Kidney glomerular epithelial cell (primary cell): ENCODE results near the gene STX16.
"Not testable (repeated sequence)": the region's sequence is repeated elsewhere in the genome, so short reads cannot be mapped to it uniquely, and the experiment has no call there.

Source experiments
- DNase-seq: peaks from one replicate; lab custom pipeline; 2025; lab: John Stamatoyannopoulos, UW

STX16 gene

GRCh38 chr20:58712151-58712791 lies 61.2 kb downstream of the STX16 start:
- DNase-seq, result no peak

DNA sequence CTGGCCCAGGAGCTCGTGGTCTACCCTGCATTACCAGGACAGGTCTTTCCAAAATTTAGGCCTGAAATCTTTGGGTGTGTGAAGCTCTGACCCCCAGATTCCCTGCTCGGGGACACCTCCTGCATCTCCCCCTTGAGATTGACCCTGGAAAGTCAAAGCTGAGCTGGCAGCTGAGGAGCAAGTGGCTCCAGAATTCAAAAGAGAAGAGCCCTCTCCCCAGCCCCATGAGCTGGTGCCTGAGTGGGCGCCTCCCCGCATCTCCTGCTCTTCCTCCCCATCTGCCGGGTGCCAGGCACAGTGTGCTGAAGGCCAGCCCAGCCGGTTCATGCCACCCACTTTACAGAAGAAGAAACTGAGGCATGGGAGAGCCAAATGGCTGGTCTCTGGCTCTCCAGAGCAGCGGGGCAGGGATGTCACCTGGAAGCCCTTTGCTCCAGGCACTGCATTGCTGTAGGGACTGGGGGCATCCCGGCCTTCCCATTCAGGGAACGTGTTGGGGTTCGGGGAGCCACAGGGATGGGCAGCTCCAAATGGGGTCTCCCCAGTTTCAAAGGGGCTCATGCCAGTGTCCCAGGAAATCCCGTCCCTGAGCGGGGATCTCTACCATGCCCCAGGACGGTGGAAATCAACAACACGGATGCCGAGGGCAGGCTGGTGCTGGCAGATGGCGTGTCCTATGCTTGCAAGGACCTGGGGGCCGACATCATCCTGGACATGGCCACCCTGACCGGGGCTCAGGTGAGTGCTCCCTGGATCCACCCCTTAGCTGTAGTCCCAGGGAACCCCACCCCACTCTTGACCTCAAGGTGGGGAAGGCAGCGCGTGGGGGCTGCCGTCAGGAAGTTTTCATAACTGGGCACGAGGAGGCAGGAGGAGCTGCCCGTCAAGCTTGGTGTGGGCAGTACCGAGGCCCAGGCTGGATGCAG lies 62.0 kb downstream of the STX16 start:
- no peak for DNase-seq

- no peak for DNase-seq
Measured at GRCh38 chr20:58713801-58714339, 62.8 kb downstream of the STX16 start.

- DNase-seq, result no peak
Measured at GRCh38 chr20:58714340-58714922, 63.3 kb downstream of the STX16 start.

DNA sequence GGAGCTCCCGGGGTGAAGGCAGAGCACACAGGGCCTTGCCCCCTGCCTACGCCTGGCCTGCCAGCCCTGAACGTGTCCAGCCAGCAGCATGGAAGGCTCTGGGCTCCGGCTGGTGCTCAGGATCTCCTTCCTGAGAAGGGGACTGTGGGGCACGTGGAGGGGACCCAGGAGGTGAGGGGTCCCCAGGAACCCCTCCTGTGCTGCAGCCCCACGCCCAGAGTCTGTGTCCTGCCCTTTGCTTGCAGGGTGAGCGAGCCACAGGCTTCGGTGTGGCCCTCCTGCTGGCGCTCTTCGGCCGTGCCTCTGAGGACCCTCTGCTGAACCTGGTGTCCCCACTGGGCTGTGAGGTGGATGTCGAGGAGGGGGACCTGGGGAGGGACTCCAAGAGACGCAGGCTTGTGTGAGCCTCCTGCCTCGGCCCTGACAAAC lies 63.9 kb downstream of the STX16 start:
- no peak for DNase-seq

DNA sequence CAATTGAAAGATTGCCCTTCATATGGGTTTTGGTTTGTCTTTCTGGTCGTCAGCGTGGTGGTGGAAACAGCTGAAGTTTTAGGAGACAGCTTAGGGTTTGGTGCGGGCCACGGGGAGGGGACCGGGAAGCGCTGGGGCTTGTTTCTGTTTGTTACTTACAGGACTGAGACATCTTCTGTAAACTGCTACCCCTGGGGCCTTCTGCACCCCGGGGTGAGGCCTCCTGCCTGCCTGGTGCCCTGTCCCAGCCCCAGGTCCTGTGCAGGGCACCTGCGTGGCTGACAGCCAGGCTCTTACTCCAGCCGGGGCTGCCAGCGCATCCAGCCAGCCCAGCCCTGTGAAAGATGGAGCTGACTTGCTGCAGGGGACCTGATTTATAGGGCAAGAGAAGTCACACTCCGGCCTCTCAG lies 64.3 kb downstream of the STX16 start:
- DNase-seq, result no peak

- DNase-seq, result no peak
Measured at GRCh38 chr20:58715801-58716475, 64.9 kb downstream of the STX16 start.

GRCh38 chr20:58716476-58717277 lies 65.6 kb downstream of the STX16 start:
- DNase-seq, result no peak

DNA sequence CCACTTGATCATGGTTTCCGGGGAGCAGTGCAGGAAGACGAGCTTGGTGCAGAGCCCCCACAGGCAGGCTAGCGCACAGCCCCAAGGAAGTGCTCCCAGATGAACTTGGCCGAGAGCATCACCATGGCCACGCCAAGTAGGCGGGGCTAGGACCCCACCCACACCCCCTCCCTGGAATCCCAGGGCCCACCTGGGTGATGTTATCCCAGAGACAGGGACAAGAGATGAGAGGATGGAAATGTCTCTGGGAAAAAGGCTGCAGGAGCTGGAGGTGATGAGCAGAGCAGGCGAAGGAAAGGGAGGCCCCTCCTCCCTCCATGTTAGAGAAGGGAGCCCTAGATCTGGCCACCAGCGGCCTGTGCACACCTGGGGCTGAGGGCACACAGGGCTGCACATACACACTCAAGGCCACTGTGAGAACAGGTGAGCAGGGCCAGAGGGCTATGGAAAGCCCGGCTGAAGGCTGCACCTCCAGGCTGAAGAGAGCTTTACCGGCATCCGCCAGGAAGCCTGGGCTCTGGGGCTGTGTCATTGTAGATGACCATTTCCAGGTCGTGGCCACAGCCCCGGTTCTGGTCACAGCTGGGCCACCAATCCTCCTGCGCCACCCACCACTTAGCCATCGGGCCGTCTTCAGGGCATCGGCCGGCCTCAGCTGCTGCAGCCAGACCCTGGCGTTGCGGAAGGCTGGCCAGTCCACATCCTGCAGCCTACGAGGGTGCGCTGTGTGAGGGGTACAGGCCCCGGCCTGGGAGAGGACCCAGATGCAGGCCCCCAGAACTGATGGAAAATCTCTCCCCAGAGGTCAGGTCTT lies 66.4 kb downstream of the STX16 start:
- DNase-seq, result no peak

GRCh38 chr20:58718121-58718563 lies 67.1 kb downstream of the STX16 start:
- DNase-seq, result no peak

DNA sequence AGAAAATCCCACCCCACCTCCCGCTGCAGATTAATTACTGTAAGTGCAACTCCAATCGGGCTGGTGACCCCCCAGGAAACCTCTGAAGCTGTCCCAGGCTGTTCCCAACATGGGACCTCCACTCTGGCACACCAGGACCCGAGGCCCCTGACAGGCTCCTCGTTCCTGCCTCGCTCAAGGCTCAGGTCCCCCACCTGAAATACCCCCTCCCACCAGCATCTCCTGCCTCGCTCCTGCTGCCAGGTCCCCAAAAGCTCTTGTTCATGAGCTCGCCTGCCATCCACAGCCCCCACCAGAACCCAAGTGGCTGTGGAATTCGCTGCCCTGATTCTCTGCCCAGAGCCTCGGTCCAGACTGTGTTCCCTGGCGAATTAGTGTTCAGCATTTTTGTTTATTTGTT lies 67.6 kb downstream of the STX16 start:
- DNase-seq, result no peak

DNA sequence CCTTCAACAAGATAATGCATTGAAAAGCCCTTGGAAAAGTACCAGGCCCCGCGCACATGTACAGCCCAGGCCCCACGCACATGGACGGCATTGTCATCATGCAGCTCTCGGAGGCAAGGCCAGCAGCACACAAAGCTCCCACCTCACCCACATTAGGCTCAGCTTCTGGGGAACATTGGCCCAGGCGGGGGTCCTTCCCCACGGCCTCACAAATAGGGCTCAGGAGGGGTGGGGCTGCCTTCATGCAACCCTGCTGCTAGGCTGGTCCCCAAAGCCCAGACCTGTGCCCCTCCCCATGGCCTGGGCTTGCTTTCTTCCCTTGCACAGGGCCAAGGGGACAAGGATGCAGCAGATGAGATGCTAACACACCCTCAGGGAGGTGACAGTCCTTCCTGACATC lies 68.2 kb downstream of the STX16 start:
- no peak for DNase-seq

- DNase-seq, result no peak
Measured at GRCh38 chr20:58719971-58720371, 68.9 kb downstream of the STX16 start.

DNA sequence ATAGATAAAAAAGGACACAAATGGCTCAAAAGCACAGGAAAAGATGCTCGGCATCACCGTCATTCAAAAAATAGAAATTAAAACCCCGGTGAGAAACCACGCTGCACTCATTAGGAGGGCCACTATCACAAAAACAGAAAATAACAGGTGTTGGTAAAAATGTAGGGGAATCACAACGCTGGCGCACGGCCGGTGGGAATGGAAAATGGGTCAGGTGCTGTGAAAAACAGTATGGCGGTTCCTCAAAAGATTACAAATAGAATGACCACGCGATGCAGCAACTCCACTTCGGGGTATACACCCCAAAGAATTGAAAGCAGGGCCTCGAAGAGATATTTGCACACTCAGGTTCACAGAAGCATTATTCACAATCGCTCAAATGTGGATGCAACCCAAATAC lies 69.8 kb downstream of the STX16 start:
- no peak for DNase-seq

GRCh38 chr20:58721951-58722778 lies 71.1 kb downstream of the STX16 start:
- no peak for DNase-seq

DNA sequence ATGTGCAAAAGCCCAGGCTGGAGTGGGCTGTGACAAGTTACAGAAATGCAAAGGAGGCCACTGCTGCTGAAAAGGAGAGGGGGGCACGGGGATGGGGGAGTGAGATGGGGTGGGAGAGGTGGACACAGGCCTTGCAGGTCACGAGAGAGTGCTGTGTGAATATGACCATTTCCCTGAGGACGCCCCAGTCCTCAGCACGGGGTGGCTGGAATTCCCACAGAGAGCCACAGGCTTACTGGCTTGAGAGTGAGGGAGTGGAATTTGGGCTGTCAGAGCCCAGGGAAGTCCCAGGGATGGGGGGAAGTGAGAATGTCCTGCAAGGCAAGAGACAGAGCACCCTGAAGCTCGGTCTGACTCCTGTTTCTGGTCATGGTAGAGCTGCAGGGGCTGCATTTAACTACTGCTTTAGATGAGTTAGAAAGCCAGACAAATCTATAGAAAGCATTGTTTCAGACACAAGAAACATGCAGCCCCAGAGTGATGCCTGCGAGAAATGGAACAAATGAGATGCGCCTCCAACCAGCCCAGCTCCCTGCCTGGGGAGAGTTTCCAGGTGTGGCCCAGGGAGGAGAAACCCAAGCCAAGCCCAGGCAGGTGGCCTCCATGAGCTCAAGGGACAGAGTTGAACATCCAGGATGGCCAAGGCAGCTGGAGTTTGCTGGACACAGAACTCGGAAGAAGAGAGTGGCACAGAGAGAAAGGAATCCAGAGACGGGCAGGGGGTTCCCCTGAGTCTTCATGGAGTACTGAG lies 72.0 kb downstream of the STX16 start:
- DNase-seq, result no peak

DNA sequence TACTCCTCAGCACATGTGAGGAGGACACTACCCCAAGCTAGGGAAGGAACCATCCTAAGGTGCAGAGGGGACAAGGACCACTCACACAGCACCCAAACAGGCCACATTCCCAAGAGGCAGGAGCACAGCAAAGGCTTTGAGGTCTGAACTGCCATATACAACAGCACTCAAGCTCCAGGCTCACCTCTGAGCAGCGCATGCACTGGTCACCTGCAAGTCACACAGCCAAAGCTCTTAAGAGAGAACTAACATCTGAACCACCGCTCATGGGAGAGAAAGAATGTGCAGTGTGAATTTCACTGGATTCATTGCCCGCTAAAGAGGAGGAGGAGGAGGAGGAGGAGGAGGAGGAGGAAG lies 72.5 kb downstream of the STX16 start:
- DNase-seq, result no peak

DNA sequence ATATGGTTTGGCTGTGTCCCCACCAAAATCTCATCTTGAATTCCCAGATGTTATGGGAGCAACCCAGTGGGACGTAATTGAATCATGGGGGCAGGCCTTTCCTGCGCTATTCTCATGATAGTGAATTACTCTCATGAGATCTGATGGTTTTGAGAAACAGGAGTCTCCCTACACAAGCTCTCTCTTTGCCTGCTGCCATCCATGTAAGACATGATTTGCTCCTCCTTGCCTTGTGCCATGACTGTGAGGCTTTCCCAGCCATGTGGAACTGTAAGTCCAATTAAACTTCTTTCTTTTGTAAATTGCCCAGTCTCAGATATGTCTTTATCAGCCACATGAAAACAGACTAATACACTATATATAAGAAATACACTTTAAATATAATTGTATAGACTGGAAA lies 75.1 kb downstream of the STX16 start:
- not testable (repeated sequence) for DNase-seq
